Stromal cell of bone marrow (primary cell): Measurements from ENCODE around the gene PDILT.
"Not testable (repeated sequence)": the region's sequence is repeated elsewhere in the genome, so short reads cannot be mapped to it uniquely, and the experiment has no call there.

Experiments used
- DNase-seq: peaks from one replicate; pipeline ENCODE4 v3.0.0-alpha.2; 2012; ENCODE audit warnings: low read depth

The PDILT gene

DNA sequence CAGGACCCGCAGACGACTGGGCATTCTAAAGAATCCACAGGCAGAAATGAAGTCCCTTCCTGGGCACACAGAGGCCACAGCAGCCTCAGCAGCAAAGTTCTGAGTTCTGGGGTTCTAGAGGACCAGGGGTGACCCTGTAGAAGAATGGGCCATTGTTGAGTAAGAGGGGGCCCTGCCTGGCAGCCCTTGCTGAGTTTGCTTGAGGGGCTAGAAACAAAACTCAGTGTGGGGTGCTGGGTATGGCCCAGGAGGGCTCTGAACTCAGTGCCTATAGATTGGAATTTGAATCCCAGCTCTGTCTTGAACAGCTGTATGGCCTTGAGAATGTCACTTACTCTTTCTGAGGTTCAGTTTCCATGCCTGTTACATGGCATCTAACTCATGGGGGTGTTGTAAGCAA, at the start of gene PDILT:
PDILT (minus strand) TSS at position 101 of the 400 bp plus-strand sequence. CDS start 5,437 bp downstream, outside the sequence.
- no peak for DNase-seq

DNA sequence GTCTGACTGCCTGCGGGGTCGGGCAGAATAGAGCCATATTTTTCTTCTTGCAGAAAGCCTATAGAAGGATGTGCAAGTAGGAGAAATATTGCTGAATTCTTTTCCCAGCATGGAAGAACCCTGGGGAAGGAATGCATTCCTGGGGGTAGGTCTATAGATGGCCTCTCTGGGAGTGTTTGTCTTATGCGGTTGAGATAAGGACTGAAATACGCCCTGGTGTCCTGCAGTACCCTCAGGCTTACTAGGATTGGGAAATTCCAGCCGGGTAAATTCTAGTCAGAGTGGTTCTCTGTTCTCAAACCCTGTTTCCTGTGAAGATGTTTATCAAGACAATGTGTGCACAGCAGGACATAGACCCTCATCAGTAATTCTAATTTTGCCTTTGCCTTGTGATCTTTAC, 49.1 kb upstream of the PDILT start:
- not testable (repeated sequence) for DNase-seq

DNA sequence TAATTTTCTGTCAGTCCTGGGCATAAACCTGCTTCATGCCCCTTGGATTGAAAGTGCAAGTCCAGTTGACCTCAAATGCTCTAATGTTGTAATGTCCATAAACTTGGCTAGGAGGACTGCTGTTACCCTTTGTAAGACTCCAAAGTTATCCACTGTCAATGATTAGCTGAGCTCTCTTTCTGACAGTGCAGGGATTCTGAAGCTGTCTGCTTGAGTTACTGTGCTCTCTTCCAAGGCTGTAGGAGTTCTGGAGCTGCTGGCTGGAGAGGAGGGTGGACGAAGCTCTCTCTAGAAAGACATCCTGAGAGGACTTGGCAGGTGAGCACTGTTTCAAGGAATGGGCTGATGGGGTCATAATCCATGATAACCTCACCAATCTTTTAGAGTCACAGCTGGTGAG, 46.8 kb upstream of the PDILT start, which contains the start of gene ACSM2A:
ACSM2A (plus strand) TSS at position 158 of the 400 bp plus-strand sequence. CDS start 8,594 bp downstream, outside the sequence.
- DNase-seq: not testable (repeated sequence)

DNA sequence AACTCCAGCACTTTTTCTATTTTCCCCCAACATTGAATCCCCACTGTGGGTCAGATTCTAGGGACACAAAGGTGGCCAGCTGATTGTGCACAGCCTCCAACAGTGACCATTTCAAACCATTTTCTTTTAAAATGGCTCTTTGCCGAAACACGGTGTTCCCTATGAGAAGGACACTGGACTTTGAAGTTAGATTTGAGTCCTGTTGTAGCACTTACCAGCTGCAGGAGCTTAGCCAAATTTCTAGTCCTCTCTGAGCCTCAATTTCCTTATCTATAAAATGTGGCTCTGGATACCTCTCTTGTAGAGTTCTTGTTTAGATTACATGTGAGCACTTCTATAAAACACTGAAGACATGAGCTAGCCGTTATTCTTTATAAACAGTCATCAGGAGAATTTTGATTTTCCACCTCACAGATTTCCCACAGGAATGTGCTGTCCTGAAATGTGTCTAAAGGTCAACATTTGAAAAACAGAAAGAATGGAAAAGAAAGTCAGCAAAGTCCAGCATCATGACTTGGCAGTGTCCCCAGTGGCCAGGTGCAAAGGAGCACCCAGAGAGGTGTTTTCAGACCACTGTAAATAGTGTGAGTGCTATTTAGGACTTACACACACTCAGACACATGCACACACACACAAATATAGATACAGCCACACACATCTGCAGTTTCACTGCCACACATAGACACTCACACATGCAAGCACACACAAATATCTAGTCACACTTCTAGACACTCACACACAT, 42.3 kb upstream of the PDILT start:
- not testable (repeated sequence) for DNase-seq

DNA sequence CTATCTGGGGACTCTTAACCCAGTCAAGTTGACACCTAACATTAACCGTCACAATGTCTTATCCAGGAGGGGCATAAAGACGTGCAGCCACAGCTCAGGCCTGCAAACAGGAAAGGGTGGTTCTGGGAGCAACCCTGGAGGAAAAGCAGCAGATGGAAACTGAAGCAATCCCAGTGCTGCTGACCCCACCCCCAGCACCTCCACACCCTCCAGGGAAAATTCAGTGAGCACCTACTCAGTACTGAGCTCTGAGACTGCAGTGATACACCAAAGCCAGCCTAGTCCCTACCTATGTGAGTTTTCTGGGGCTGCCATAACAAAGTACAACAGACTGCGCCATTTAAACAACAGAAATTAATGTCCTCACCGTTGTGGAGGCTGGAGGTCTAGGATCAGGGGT, 37.3 kb upstream of the PDILT start:
- not testable (repeated sequence) for DNase-seq

- DNase-seq: no peak
Measured at GRCh38 chr16:20441191-20441590, 36.7 kb upstream of the PDILT start.

GRCh38 chr16:20440731-20441130, 36.2 kb upstream of the PDILT start:
- not testable (repeated sequence) for DNase-seq

GRCh38 chr16:20439820-20440231, 35.3 kb upstream of the PDILT start:
- DNase-seq: not testable (repeated sequence)

GRCh38 chr16:20438950-20439349, 34.4 kb upstream of the PDILT start:
- not testable (repeated sequence) for DNase-seq

DNA sequence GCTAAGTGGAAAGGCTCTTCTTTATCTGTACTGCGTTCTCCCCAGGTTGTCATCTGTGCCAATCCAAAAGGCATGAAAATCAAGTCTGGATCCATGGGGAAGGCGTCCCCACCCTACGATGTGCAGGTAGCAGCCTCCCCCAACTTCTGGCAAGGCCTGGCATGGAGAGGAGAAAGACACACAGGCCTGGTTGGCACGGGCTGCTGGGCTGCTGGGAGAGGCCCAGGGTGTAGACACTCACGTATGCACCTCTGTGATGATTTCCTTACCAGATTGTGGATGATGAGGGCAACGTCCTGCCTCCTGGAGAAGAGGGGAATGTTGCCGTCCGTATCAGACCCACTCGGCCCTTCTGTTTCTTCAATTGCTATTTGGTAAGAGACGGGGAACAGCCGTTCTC, 26.4 kb upstream of the PDILT start:
- no peak for DNase-seq

GRCh38 chr16:20430480-20430879, 25.9 kb upstream of the PDILT start:
- not testable (repeated sequence) for DNase-seq

DNA sequence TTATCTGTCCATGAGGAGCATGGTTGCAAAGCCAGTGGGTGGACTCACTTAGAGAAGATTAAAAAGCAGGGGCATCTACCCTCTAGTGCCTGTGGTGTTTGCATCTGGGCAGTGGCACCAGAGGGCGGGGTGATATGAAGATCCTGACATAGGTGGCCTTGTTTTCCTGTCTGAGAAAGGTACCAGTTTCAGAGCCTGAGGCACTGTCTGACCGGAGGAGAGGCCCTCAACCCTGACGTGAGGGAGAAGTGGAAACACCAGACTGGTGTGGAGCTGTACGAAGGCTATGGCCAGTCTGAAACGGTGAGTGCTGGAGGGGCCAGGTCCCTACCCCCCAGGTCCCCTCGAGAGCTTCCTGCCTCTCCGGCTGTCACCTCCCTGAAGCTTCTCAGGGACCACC, 25.0 kb upstream of the PDILT start:
- DNase-seq: not testable (repeated sequence)

DNA sequence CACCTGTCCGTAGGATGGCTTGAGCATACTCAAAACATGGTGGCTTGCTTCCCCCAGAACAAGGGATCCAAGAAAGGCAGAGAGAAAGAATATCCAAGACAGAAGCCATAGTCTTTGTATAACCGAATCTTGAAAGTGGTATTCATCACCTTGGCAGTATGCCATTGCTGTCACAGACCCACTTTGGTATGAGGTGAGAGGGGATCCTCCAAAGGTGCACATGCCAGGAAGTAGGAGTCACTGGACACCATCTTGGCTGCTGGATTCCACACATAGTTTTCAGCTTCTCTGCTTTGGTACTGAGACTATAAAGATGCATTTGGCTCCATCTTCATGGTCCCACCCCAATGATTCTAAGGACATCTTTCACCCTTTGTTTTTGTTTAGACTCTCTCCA, 22.9 kb upstream of the PDILT start:
- DNase-seq: not testable (repeated sequence)

- DNase-seq: no peak
Measured at GRCh38 chr16:20424129-20424866, 19.8 kb upstream of the PDILT start.

GRCh38 chr16:20423772-20424128, 19.2 kb upstream of the PDILT start:
- DNase-seq: not testable (repeated sequence)

GRCh38 chr16:20421748-20422147, 17.2 kb upstream of the PDILT start:
- not testable (repeated sequence) for DNase-seq

- not testable (repeated sequence) for DNase-seq
Measured at GRCh38 chr16:20419093-20419492, 14.6 kb upstream of the PDILT start.

DNA sequence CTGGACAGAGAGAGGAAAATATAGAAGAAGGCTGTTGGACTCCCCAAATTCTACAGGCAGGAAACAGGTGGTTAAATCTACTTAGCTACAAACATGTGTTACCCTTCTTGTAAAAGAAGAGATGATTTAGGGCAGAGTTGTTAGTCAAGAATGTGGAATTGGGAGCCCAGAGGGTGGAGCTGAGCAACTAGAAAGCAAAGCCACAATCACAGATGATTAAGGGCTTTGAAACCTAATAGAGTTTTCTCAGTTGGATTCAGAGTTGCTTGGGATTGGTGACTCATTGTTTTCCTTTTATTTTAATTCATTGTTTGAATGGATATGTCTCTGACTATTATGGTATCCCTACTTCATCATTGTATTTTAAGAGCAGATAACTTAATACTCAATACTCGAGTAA, 11.0 kb upstream of the PDILT start:
- peak; percentile 18 for DNase-seq

GRCh38 chr16:20411055-20411454, 6.5 kb upstream of the PDILT start:
- no peak for DNase-seq

DNA sequence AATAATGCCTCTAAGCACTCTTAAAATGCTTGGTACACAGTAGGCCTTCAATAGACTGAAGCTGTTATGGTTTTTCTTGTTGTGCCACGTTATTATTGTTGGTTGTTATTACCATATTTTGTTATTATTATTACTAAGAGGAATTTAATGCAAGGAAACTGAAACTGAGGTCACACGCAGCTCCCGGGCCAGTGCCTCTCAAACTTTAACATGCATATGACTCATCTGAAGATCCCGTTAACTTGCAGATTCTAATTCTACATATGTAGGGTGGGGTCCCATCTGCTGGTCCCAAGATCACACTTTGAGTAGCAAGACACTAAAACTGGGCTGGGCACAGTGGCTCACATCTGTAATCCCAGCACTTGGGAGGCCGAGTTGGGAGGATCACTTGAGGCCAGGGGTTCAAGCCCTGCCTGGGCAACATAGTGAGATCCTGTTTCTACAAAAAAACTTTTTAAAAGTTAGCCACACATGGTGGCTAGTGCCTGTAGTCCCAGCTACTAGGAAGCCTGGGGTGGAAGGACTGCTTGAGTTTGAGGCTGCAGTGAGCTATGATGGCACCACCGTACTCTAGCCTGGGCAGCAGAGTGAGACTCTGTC, 5.7 kb upstream of the PDILT start:
- no peak for DNase-seq

DNA sequence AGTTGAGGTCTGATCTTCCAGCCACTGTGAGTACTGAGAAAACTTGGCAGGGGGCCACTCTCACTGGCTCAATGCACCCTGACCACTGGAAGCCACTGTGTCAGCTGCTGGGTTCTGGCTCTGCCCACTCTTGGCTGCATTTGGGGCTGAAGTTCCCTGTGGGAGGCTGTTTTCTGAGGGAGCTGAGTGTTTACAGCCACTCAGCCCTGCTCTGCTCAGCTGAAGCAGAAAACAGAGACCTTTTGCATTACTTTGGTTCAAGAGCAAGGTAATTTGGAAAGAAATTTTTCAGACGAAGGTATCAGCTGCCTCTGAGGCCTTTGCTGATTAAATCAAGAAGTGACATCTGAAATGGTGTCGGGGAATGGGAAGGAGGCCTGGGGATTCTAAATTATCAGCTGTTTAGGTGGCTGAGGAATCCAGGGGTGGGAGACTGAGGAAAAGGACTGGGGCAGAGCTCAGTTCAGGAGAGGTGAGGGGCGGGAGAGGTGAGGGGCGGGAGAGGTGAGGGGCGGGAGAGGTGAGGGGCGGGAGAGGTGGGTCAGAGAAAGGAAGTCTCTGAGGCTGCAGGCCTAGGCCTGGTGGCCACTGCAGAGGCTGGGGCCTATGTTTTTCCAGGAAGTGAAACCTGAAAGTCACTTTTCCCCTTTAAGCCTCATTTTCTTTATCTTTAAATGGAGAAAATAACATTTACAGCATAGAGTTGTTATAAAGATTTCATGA, 5.0 kb upstream of the PDILT start, which contains the start of gene ACSM5:
ACSM5 (plus strand) TSS at position 137 of the 723 bp plus-strand sequence. CDS start 1,951 bp downstream, outside the sequence.
- DNase-seq: no peak

- DNase-seq: no peak
Measured at GRCh38 chr16:20402651-20403050, 1.9 kb downstream of the PDILT start.
